Prostate gland (tissue), 2 donors: ENCODE data around the gene EPN3. TPM values are rescaled to one million over a fixed set of nuclear protein-coding genes. Genes with fewer than 3 reads are reported as not detected.

Experiments used
- DNase-seq: peaks from one replicate; pipeline ENCODE4 v3.0.0-alpha.2; 2019; ENCODE audit warnings: low spot score
- H3K27ac ChIP-seq, 2 donors: fragments of 200-600 bp; sonication (generic); 2 replicates each; pipeline ENCODE4 v1.5.1; 2017 to 2019
- H3K27me3 ChIP-seq: fragments of 200-600 bp; sonication (generic); replicated peaks from 2 replicates; pipeline ENCODE4 v1.5.1; 2019; ENCODE audit not compliant: insufficient read depth
- H3K36me3 ChIP-seq, 2 donors: fragments of 200-600 bp; sonication (generic); 1 replicate in 1 of 2; 2 replicates in 1 of 2; pipeline versions ENCODE4 v1.5.1 to v1.8.1; 2017 to 2019
- H3K4me1 ChIP-seq: fragments of 200-600 bp; sonication (generic); replicated peaks from 2 replicates; pipeline ENCODE4 v1.5.1; 2019
- H3K4me3 ChIP-seq, 2 donors: fragments of 200-600 bp; sonication (generic); 2 replicates each; pipeline ENCODE4 v1.5.1; 2017 to 2019
- H3K9me3 ChIP-seq: fragments of 200-600 bp; sonication (generic); 2 replicates; pipeline ENCODE4 v1.5.1; 2017
- POLR2A ChIP-seq: fragments of 450-650 bp; IDR thresholded peaks from one replicate; pipeline ENCODE4 v1.6.1; 2016; ENCODE audit warnings: antibody characterized with exemption, mild to moderate bottlenecking
- POLR2AphosphoS5 ChIP-seq: sonication (generic); formaldehyde crosslinking; IDR thresholded peaks from one replicate; pipeline ENCODE4 v1.6.1; 2017; ENCODE audit warnings: antibody characterized with exemption
- WGBS: methylation state at CpG from one replicate; pipeline ENCODE4 v1.1.5; 2018; 5-methylcytosine and 5-hydroxymethylcytosine counted together
- intact Hi-C: fragments of 100-400 bp; cut with DNase I; formaldehyde crosslinking; loops from one replicate; pipeline ENCODE4 v1.14.2; 2022
- total RNA-seq, 2 donors: library from RNA; depleted of rRNA; stranded (reverse); fragments of >200 nt; gene quantifications; one replicate each; pipeline ENCODE4 v1.1.0, GENCODE V29; 2016
- TF ChIP-seq, protein P1 (sequence below), 4 experiments: fragments of 200-600 bp in 2 of 4; fragments of 450-650 bp in 2 of 4; sonication (generic) in 2 of 4; IDR thresholded peaks; 1 replicate in 3 of 4; 2 replicates in 1 of 4; pipeline ENCODE4 v1.5.1; 2016 to 2019; ENCODE audit warnings: antibody characterized with exemption in 4 of 4, mild to moderate bottlenecking in 2 of 4, moderate library complexity in 2 of 4

The EPN3 gene
- total RNA-seq, 2 donors from 2014 or later, result 60.8 to 108 TPM

DNA sequence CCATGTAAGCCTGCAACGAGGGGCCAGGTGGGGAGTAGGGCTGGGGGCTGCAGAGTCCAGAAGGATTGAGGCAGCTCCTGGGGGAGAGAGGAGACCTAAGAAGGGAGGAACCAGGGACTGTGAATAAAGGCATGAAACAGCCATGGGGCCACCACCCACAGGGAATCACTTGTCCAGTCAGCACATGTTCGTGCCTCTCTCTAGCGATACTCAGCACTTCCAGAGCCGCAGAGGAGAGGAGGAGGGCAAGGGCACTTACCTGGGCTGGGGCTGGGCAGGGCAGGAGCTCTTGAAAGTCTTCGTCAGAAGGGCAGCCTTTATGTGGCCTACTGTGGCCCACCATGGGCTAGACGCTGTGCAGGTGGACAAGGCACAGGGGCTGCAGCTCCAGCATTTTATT is 52.2 kb downstream of the EPN3 start:
- no peak for DNase-seq
- no peak overlapping the region for H3K27ac ChIP-seq
- no peaks in the 10 kb centered on the region for H3K27me3 ChIP-seq
- H3K36me3 ChIP-seq, result no peaks in the 10 kb centered on the region
- intact Hi-C loops, result no loop called here
- no peak for TF ChIP-seq POLR2A
- TF ChIP-seq, protein P1, sequence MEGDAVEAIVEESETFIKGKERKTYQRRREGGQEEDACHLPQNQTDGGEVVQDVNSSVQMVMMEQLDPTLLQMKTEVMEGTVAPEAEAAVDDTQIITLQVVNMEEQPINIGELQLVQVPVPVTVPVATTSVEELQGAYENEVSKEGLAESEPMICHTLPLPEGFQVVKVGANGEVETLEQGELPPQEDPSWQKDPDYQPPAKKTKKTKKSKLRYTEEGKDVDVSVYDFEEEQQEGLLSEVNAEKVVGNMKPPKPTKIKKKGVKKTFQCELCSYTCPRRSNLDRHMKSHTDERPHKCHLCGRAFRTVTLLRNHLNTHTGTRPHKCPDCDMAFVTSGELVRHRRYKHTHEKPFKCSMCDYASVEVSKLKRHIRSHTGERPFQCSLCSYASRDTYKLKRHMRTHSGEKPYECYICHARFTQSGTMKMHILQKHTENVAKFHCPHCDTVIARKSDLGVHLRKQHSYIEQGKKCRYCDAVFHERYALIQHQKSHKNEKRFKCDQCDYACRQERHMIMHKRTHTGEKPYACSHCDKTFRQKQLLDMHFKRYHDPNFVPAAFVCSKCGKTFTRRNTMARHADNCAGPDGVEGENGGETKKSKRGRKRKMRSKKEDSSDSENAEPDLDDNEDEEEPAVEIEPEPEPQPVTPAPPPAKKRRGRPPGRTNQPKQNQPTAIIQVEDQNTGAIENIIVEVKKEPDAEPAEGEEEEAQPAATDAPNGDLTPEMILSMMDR (IDR thresholded peaks at IDR 0.05), result no peak
- TF ChIP-seq POLR2AphosphoS5, result no peak
- H3K4me1 ChIP-seq, result peaks cover 12% of the 10 kb centered on the region
- WGBS, result 65% methylated on average over 6 of the region's 6 CpGs
- H3K9me3 ChIP-seq, result no peaks in the 10 kb centered on the region
- H3K4me3 ChIP-seq, result no peak overlapping the region

DNA sequence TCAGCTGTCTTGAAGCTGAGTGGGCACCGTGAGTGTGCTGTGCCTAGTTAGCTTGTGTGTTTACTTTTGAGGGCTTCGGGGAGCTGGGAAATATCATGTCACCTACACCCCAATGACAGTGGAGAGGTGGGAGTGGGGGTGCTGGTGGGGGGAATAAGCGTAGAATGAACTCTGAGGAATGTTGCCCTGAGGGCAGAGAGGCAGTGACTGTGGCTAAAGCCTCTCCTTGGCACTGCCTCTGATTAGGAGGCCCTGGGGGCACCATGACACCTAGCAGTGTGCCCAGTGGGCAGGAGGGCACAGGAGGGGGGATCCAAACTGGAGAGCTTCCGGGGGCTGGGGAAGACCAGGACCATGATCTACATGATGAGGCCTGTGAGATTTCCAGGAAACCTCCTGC is 52.8 kb downstream of the EPN3 start:
- Histone ChIP-seq H3K27ac (no peak overlapping the region), H3K4me1 (peaks cover 17% of the 10 kb centered on the region), H3K4me3 (no peak overlapping the region), H3K36me3 (no peaks in the 10 kb centered on the region), H3K27me3 (no peaks in the 10 kb centered on the region), H3K9me3 (no peaks in the 10 kb centered on the region)
- TF ChIP-seq, protein P1 (IDR thresholded peaks at IDR 0.05), result no peak
- no peak for TF ChIP-seq POLR2AphosphoS5
- TF ChIP-seq POLR2A, result no peak
- 76% methylated on average over 4 of the region's 4 CpGs for WGBS
- DNase-seq, result no peak
- intact Hi-C loops, result no loop called here

DNA sequence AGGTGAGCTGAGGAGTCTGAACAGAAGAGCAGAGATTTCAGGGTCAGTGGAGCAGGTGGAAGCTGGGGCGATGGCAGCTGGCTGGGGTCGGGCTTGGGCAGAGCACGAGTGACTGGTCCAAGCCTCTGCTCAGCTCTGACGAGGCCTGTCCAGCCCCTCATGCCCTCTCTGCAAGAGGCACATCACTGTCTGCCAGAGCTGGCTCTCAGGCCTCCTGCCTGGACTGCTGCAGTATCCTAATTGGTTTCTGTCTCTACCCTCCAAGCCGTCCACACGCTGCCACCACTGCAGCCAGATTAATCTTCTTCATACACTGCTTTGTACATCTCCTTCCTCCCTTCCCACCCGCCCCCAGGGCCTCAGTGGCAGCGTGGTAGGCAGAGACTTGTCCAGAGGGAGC is 53.4 kb downstream of the EPN3 start:
- no peak for DNase-seq

DNA sequence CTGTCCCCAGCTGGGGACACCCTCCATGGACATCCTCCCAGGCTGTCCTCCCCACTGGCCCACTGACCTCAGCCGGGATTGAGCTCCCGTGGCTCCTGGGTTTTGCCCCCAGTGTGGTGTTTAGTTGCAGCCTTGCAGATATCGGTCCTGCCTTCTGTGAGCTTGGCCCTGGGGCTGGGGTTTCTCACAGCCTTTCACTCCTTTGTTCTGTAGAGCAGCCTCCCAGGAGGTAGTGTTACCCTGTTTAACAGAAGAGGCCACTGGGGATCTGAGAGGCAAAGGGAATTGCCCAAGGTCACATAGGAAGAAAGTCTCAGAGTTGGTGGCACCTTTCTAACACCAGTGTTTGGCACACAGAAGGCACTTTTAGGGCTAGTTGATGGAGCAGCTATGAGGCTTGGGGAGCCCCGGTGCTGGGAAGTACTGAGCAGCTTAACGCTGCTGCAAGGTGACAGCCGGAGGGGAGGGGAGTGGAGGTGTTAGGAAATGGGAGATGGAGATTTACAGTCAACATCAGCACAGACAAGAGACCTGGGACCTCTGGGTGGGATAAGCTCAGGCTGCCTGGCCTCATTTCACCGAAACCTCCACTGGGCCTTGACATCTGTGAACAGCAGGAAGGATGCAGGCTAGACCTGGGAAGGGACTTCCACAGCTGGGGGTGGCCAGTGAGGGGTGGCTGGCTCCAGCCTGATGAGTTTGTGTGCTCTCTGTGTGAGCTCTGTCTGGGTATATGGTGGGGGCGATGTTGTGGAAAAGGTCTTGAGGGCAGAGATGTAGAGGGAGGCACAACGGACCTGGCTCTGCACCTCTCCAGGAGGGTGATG is 54.1 kb downstream of the EPN3 start:
- Histone ChIP-seq H3K4me3 (no peak overlapping the region), H3K27ac (no peak overlapping the region), H3K27me3 (no peaks in the 10 kb centered on the region), H3K36me3 (no peaks in the 10 kb centered on the region), H3K9me3 (no peaks in the 10 kb centered on the region), H3K4me1 (peaks cover 29% of the 10 kb centered on the region)
- DNase-seq, result no peak
- intact Hi-C loops, result no loop called here
- TF ChIP-seq, protein P1 (IDR thresholded peaks at IDR 0.05), result no peak
- TF ChIP-seq POLR2AphosphoS5 (no peak), POLR2A (no peak)
- WGBS, result 94% methylated on average over 9 of the region's 9 CpGs

More for the DNA sequence above, 53.4 kb downstream of the EPN3 start:
- Histone ChIP-seq H3K36me3 (no peaks in the 10 kb centered on the region), H3K4me3 (no peak overlapping the region), H3K27ac (no peak overlapping the region), H3K9me3 (no peaks in the 10 kb centered on the region), H3K4me1 (peaks cover 22% of the 10 kb centered on the region), H3K27me3 (no peaks in the 10 kb centered on the region)
- no peak for TF ChIP-seq POLR2A
- TF ChIP-seq, protein P1 (IDR thresholded peaks at IDR 0.05), result no peak
- intact Hi-C loops, result no loop called here
- 90% methylated on average over 8 of the region's 8 CpGs for WGBS

DNA sequence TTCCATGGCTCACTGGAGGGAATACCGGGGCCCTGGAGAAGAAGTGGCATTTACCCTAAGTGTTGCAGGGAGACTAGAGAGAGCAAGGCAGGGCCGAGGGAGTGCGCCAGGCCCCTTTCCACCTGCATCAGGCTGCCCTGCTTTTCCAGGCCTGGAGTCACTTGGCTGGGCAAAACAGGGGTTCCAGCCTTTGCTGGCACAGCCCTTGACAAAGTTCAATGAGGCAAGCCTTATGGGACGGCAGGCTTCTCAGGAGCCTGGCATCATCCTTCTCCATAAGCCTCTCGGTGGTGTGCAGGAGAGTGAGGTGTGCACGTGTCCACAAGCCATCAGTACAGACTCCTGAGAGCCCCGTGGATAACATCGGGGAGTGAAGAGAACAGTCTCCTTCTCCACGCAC is 55.0 kb downstream of the EPN3 start:
- intact Hi-C loops, result no loop called here
- DNase-seq, result no peak
- 87% methylated on average over 9 of the region's 9 CpGs for WGBS

More for the DNA sequence above, 55.0 kb downstream of the EPN3 start:
- Histone ChIP-seq H3K4me1 (peaks cover 29% of the 10 kb centered on the region), H3K36me3 (no peaks in the 10 kb centered on the region), H3K9me3 (no peaks in the 10 kb centered on the region), H3K27ac (no peak overlapping the region), H3K4me3 (no peak overlapping the region), H3K27me3 (no peaks in the 10 kb centered on the region)
- TF ChIP-seq, protein P1 (IDR thresholded peaks at IDR 0.05), result no peak
- TF ChIP-seq POLR2A (no peak), POLR2AphosphoS5 (no peak)
